Right ventricle myocardium superior (tissue), 1 donor: Measurements from ENCODE around the gene TTC14. TPM values are rescaled to one million over a fixed set of nuclear protein-coding genes. Genes with fewer than 3 reads are reported as not detected.
"Not testable (repeated sequence)": the region's sequence is repeated elsewhere in the genome, so short reads cannot be mapped to it uniquely, and the experiment has no call there.

ENCODE experiments used
- ATAC-seq: fragments of 200-7000 bp; cut with Tn5 transposase; one replicate; pipeline ENCODE4 v1.9.1; 2020; ENCODE audit warnings: mild to moderate bottlenecking; ENCODE audit not compliant: poor library complexity
- DNase-seq: peaks from one replicate; pipeline ENCODE4 v3.0.0-alpha.2; 2020
- intact Hi-C: fragments of 100-400 bp; cut with DNase I; formaldehyde crosslinking; loops from one replicate; pipeline ENCODE4 v1.11.2; 2022
- long read RNA-seq: library from polyadenylated mRNA; unstranded; transcript quantifications from one replicate; pipeline ENCODE4 v2.0.0, GENCODE V29; 2021
- total RNA-seq: library from RNA; stranded (reverse); fragmentation: NEBNext Ultra II Directional; extraction: Animal tissue kit (Norgen Biotek cat#: 25700); gene quantifications from one replicate; pipeline ENCODE4 v1.2.1, GENCODE V29; 2021
- donor health status: DM: no; HTN: yes; CAD: no; lungs with severe emphysema.

TTC14 gene, protein sequence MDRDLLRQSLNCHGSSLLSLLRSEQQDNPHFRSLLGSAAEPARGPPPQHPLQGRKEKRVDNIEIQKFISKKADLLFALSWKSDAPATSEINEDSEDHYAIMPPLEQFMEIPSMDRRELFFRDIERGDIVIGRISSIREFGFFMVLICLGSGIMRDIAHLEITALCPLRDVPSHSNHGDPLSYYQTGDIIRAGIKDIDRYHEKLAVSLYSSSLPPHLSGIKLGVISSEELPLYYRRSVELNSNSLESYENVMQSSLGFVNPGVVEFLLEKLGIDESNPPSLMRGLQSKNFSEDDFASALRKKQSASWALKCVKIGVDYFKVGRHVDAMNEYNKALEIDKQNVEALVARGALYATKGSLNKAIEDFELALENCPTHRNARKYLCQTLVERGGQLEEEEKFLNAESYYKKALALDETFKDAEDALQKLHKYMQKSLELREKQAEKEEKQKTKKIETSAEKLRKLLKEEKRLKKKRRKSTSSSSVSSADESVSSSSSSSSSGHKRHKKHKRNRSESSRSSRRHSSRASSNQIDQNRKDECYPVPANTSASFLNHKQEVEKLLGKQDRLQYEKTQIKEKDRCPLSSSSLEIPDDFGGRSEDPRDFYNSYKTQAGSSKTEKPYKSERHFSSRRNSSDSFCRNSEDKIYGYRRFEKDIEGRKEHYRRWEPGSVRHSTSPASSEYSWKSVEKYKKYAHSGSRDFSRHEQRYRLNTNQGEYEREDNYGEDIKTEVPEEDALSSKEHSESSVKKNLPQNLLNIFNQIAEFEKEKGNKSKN
- 12.3 TPM for total RNA-seq
- long read RNA-seq, full-length matches to known transcripts, result 9 of 10 reads
- long read RNA-seq, partial matches to known transcripts, result 1 of 10 reads
- long read RNA-seq, other reads (novel, unspliced or antisense), result 0 of 10 reads

DNA sequence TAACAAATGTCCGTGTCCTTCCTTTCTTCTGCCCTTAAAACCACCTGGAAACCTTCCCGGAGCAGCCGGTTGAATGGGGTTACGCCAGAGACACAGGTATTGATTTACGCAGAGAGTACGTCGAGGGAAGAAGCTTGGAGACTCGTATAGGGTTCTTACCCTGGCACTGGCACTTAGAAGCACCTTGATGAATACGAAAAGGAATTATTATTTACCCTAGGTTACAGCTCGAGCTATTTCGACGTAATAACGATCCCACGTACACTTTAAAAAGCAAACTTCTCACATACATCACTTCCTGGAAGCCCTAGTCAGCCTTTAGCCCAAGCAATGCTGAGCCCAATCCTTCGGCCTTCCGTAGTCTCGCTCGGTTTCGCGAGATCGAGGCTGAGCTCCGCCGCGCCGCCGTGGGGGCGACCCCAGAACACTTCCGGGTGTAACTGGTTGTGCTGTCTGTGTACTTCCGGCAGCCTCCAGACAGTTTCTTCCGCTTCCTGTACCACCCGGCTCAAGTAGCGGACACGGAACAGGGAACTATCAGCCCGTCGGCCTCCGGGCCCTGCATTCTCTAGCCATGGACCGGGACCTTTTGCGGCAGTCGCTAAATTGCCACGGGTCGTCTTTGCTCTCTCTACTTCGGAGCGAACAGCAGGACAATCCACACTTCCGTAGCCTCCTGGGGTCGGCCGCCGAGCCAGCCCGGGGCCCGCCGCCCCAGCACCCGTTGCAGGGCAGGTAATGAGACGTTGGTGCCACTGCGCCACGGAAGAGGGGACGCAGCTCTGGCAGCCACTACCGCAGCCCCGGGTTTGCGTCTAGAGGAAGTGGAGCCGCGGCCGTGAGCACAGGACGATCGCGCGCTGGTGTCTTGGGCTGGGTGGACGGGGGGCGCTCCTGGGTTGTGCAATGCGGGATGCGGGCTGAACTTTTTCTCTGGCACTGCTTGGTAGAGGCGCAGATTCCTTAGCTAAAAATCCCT, at the start of gene TTC14:
Gene TTC14 (plus strand): TSS at position 476 of the 979 bp plus-strand sequence. CDS start 99 bp downstream, at position 575.
- ATAC-seq, result peak; percentile 100
- peak; percentile 95 for DNase-seq
- intact Hi-C loops, result no loop called here

DNA sequence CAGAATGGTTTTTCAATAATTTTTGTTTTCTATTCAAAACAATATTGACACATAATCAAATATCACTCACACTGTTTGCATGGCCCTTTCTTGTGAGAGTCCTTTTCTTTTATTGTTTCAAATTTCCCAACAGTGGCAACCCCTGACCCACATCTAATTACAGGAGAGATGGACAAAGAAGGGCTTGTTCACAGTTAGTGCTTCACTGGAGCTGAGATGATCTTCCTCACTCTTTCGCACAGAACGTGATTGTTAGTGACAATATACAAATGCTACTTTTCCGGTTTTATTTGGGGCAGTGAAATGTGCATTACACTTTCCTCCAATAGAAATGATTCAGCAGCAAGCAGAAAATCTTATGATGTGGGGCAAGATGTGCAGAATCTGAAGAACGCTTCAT, 38.6 kb upstream of the TTC14 start:
- intact Hi-C loops, result no loop called here
- DNase-seq, result no peak
- ATAC-seq, result no peak

DNA sequence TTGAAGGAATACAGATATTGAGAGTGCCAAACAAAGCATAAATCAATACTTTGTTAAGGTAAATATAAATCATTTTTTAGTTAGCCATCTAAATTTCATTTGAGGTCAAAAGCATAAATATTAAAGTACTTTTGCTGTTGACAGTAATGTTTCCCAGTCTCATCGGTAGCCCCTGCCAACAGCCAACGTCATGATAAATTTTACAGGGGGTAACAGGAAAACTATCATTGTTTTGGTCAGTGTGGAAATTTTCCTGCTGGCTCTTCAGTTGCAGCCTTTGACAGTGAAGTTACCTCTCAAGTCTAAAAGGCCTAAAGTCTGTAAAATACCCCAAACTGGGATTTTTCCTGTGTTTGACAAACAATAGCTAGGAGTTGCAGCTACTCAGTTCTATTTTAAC, 37.3 kb upstream of the TTC14 start:
- intact Hi-C loops, result no loop called here
- DNase-seq (no peak), ATAC-seq (no peak)

DNA sequence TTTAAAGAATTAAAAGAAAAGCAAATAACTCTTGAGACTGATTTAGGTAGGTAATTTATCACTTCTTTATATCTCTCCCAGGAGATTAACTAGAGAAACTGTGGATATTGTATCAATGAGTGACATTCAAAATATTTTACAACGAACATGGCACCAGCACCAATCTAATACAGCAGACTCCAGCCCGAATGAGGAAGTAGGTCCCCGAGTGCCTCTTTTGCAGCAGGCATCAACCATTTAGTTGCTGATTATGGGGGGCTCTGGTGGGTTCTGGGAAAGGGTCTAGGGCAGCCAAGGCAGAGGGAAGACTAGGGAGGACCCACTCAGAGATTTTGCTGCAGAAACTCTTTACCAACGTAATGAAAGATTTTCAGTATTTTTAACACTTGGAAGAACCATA, 31.7 kb upstream of the TTC14 start:
- intact Hi-C loops, result no loop called here
- DNase-seq (no peak), ATAC-seq (no peak)

DNA sequence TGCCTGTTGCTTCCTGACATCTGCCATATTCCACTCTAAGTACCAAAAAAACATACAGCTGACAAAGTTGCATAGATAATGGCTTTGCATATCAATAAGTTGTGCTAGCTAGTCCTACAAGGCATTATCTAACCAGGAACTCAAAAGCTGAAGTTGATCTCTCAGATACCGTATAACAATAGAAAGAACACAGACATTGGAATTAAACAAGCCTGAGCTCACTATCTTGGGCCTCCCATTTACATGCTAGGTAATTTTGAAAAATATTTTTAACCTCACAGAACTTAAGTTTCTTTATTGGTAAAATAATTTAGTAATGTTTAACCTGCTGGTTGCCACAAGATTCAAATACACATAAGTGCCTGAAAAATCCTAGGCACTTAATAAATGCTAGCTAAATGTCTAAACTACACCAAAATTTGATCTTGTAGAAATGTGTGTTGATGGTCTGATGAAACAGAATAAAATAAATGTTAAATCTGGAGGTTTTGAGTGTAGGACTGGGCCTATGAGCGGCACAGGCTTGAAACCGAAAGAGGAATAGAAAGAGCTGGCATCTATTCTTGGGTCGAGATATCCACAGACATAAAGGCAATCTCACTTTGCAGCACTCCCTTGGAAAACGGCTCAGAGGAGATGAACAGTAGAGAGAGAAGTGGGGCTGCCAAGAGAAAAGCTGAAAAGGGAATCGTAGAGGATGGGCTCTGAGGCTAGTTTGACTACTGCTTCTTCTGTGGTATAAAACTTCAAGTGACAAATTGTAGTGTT, 29.9 kb upstream of the TTC14 start:
- no peak for DNase-seq
- no peak for ATAC-seq
- intact Hi-C loops, result no loop called here

DNA sequence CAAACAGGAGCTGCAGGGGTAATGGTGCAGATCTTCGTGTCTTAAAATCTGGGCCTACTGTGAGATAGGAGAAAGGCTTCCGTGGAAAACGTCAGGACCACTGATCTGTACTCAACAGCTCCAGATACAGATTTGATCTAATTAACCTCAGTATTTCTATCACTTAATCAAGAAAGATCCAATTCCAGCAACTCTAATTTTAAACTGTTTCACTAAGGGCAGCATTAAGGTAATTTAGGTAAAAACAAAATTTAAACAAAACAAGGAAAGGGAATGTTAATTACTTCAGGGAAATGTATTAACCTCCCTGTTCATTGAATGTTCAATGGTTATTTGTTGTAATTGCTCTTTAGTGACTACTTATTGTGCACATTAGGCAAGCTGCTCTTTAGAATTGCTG, 26.4 kb upstream of the TTC14 start:
- ATAC-seq, result no peak

DNA sequence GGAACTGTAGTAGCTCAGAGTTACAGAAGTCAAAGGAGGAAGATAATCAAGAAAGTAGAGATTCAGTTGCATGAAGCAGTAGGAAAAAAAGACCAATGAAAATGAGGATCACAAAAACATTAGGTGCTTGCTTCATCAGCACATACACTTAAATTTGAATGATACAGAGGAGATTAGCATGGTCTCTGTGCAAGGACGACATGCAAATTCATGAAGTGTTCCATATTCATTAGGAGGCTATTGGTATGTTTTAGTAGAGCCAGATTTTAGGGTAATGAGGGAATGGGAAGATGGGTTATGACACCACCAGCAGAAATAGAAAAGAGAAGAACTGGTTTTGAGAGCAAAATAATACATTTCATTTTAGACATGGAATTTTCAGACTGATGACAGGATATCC, 21.0 kb upstream of the TTC14 start:
- DNase-seq (no peak), ATAC-seq (no peak)
- intact Hi-C loops, result no loop called here

More for the DNA sequence above, 26.4 kb upstream of the TTC14 start:
- intact Hi-C loops, result no loop called here
- DNase-seq, result no peak

DNA sequence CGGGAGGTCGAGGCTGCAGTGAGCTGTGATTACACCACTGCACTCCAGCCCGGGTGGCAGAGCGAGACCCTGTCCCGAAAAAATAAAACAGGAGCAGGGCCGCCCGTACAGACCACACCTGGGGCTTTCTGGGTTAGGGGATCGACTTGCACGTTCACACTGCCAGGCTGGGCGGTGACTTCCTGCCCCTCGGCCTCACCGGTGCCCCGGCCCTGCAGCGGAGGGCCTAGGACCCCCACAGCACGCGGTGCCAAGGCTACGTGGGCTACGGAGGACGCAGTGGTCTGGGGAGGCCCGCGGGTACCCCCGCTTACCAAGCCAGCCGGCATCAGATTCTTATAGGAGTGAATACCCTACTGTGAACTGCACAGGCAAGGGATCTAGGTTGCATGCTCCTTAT, 11.6 kb upstream of the TTC14 start:
- ATAC-seq, result no peak
- DNase-seq, result peak; percentile 25
- intact Hi-C loops, result no loop called here

DNA sequence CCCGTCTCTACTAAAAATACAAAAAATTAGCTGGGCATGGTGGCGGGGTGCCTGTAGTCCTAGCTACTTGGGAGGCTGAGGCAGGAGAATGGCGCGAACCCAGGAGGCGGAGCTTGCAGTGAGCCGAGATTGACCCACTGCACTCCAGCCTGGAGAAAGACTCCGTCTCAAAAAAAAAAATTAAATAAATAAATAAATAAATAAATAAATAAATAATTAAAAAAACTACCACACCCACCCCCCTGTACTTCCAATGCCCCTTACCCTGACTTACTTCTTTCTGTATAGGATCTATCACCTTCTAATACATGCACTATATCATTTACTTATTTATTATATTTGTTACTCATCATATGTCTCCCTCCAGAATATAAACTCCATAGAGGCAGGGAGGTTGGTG, 8.3 kb upstream of the TTC14 start:
- intact Hi-C loops, ATAC-seq, DNase-seq: not testable (repeated sequence)

DNA sequence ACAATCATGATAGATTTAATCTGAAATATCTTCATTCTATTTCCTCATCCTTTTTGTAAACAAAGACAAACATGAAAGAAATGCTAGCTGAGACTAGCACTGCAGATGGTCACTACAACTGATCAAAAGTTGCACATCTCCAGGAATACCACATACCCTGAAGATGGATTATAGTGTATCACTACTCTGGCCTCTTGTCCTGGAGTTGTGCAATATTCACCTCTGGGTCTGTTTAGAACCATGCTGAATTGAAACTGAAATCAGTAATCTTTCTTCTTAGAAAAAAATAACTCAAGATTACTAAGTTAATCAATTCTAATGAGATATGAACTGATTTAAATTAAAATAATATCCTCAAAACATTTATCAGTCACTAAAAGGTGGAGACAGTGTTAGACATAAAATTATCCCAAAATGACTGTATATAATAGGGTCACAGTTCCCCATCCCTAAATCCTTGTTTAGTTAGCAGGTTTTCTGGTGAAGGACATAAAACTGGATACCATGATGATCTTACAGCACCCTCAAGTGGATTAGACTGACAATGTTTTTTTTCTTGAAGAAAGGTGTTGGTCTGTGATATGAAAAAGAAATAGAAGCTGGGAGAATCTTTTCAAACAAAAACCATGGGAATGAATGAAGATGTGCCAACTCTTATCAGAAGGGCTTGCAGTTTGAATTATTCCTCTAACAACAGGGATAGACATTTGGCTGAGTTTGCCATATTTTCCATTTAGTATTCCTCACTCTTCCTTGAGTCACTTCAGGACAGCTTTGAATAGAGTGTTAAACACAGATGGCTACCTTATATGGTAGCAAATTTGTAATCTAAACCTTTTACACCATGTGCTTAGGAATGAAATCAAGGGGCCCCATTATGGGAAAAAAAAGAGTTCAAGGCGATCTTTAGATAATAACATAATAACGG, 7.1 kb upstream of the TTC14 start:
- DNase-seq, result no peak
- intact Hi-C loops, result no loop called here
- no peak for ATAC-seq

DNA sequence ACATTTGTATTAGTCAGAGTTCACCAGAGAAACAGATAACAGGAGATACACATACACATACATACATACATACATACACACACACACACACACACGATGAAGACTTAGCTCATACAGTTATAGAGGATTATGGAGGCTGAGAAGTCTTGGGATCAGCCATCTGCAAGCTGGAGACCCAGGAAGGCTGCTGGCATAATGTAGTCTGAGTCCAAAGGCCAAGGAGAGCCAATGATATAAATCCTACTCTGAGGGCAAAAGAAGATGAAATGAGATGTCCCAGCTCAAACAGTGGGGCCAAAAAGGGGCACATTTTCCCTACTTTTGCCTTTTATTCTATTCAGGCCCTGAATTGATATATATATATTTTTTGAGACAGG, 6.4 kb upstream of the TTC14 start:
- intact Hi-C loops, result no loop called here
- ATAC-seq (no peak), DNase-seq (no peak)

DNA sequence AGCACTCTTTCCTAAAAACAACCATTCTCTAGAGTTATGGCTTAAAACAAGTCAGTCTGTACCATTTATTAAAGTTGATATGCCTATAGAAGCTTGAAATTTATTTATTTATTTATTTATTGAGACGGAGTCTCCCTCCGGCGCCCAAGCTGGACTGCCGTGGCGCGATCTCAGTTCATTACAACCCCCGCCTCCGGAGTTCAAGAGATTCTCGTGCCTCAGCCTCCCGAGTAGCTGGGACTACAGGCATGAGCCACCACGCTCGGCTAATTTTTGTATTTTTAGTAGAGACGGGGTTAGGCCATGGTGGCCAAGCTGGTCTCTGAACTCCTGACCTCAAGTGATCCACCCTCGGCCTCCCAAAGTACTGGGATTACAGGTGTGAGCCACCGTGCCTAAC, 1.5 kb upstream of the TTC14 start:
- intact Hi-C loops, result no loop called here
- ATAC-seq (no peak), DNase-seq (no peak)

DNA sequence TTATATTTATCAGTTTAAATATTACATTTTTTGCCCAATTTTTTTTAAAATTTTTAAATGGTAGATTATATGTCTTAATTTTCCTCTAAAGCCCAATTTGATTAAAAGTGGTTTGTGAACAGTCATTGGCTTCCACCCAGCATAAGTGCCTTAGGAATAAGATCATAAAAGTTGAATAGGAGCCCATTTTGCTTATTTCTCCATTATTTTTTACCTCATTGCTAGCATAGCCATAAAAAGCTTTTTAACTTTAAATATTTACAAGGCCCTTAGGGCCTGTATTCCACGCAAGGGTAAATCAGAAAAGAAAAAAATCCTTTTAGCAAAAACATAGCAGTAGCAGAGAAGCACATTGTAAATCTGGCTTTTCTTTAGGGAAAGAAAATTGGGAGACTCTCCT, 9.0 kb downstream of the TTC14 start:
- intact Hi-C loops, result no loop called here
- DNase-seq, result no peak
- ATAC-seq, result no peak

DNA sequence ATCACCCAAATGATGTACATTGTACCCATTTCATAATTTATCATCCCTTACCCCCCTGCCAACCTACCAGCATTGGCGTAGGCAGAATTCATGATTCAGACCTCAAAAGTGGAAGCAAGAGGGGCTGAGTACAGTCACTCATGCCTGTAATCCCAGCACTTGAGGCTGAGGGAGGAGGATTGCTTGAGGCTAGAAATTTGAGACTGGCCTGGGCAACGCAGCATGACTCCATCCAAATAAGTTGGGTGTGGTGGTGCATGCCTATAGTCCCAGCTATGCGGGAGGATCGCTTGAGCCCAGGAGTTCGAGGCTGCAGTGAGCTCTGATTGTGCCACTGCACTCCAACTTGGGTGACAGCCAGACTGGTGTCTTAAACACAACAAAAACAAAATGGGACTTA, 10.4 kb downstream of the TTC14 start:
- no peak for DNase-seq
- intact Hi-C loops, result no loop called here
- no peak for ATAC-seq

DNA sequence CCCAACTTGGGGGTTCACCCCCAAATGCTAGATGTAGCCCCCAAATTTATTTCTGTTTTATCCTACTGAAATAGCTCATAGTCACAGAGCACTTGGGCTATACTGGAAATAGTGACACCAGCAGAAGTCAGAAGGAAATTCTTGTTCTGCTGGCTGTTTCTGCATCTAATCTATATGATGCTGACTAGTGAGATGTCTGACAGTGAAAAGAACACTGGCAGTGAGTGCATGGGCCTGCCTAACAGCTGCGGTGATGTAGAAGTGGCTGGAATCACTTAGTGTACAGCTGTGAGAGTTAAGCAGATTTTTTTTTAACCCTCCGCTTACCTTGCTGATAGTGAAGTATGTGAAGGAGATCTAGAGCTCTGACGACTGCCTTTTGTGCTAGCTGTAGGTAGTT, 14.0 kb downstream of the TTC14 start:
- intact Hi-C loops, result no loop called here
- DNase-seq (no peak), ATAC-seq (no peak)

DNA sequence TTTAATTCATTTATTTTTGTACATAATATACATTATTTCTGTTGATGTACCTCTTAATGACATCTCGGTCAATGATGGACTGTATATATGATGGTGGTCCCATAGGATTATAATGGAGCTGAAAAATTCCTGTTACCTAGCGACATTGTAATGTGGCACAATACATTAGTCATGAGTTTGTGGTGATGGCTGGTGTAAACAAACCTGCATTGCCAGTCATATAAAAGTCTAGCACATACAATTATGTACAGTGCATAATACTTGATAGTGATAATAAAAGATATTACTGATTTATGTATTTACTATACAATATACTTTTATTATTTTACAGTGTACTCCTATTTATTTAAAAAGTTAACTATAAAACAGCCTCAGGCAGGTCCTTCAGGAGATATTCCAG, 15.1 kb downstream of the TTC14 start:
- ATAC-seq (no peak), DNase-seq (no peak)
- intact Hi-C loops, result no loop called here

DNA sequence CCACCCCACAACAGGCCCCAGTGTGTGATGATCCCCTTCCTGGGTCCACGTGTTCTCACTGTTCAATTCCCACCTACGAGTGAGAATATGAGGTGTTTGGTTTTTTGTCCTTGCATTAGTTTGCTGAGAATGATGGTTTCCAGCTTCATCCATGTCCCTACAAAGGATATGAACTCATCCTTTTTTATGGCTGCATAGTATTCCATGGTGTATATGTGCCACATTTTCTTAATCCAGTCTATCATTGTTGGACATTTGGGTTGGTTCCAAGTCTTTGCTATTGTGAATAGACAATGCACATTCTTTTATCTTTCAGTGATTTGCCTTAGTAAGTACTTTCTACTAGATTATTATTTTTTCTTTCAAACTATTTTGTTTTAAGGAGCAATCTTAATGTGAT, 16.6 kb downstream of the TTC14 start:
- ATAC-seq, DNase-seq, intact Hi-C loops: not testable (repeated sequence)
